IMR-90 (cell line): ENCODE results near the gene DPM1. TPM values are rescaled to one million over a fixed set of nuclear protein-coding genes. Genes with fewer than 3 reads are reported as not detected.

Experiments
- ATAC-seq: fragments of 200-7000 bp; cut with Tn5 transposase; 2 replicates; pipeline ENCODE4 v1.9.1; 2020; ENCODE audit warnings: low read depth, mild to moderate bottlenecking, moderate library complexity
- BruUV-seq: library from RNA; stranded (reverse); fragments of 400-500 nt; replicated peaks from 2 replicates; lab custom pipeline; 2021; lab: Mats Ljungman, UMichigan
- CTCF ChIA-PET: fragments of 300-600 bp; formaldehyde crosslinking; extraction: SDS; loops from one replicate; lab custom pipeline; 2021; ENCODE audit warnings: antibody characterized with exemption; lab: Yijun Ruan, JAX
- POLR2A ChIA-PET: fragments of 300-600 bp; sonication (Branson Sonifier 250); formaldehyde crosslinking; loops from one replicate; lab custom pipeline; 2022; ENCODE audit warnings: antibody characterized with exemption; ENCODE audit not compliant: unreplicated experiment; lab: Charles Lee
- DNase-seq: peaks from one replicate; pipeline ENCODE4 v3.0.0; 2013
- H2AFZ ChIP-seq: replicated peaks from 2 replicates; pipeline ENCODE3; 2013; ENCODE audit warnings: low read length, mild to moderate bottlenecking; ENCODE audit not compliant: poor library complexity
- H2AK5ac ChIP-seq: 2 replicates; pipeline ENCODE4 v1.6.1; 2013; ENCODE audit warnings: low read depth, low read length, inconsistent platforms
- H2AK9ac ChIP-seq: replicated peaks from 2 replicates; pipeline ENCODE3; 2013; ENCODE audit warnings: mild to moderate bottlenecking, low read depth, low read length, moderate library complexity; ENCODE audit not compliant: poor library complexity
- H2BK120ac ChIP-seq: 2 replicates; pipeline ENCODE4 v1.6.1; 2013; ENCODE audit warnings: low read depth, low read length, inconsistent platforms
- H2BK15ac ChIP-seq: 3 replicates; pipeline ENCODE4 v1.6.1; 2013; ENCODE audit warnings: low read depth, low read length, inconsistent platforms
- H2BK20ac ChIP-seq: 2 replicates; pipeline ENCODE4 v1.6.1; 2013; ENCODE audit warnings: low read depth, mild to moderate bottlenecking, inconsistent platforms, low read length, moderate library complexity
- H2BK5ac ChIP-seq: 2 replicates; pipeline ENCODE4 v1.6.1; 2013; ENCODE audit warnings: mild to moderate bottlenecking, low read depth, low read length, inconsistent platforms; ENCODE audit not compliant: poor library complexity, severe bottlenecking
- H3K14ac ChIP-seq: replicated peaks from 2 replicates; pipeline ENCODE4 v1.6.1; 2013; ENCODE audit warnings: low read depth, low read length, inconsistent platforms
- H3K18ac ChIP-seq: 2 replicates; pipeline ENCODE4 v1.6.1; 2013; ENCODE audit warnings: low read depth, low read length, control low read depth
- H3K23ac ChIP-seq: 2 replicates; pipeline ENCODE4 v1.6.1; 2013; ENCODE audit warnings: low read depth, low read length, inconsistent platforms
- H3K27ac ChIP-seq: 2 replicates; pipeline ENCODE4 v1.5.1; 2013; ENCODE audit warnings: mild to moderate bottlenecking, control low read depth, low read length; ENCODE audit not compliant: insufficient read depth
- H3K27me3 ChIP-seq: 2 replicates; pipeline ENCODE4 v1.6.1; 2013; ENCODE audit warnings: low read length; ENCODE audit not compliant: control insufficient read depth, insufficient read depth
- H3K36me3 ChIP-seq: 2 replicates; pipeline ENCODE4 v1.6.1; 2013; ENCODE audit warnings: low read length, mixed read lengths; ENCODE audit not compliant: control insufficient read depth, insufficient read depth
- H3K4ac ChIP-seq: 2 replicates; pipeline ENCODE4 v1.6.1; 2013; ENCODE audit warnings: low read depth, low read length, inconsistent platforms
- H3K4me1 ChIP-seq: 2 replicates; pipeline ENCODE4 v1.6.1; 2013; ENCODE audit warnings: low read length, mixed read lengths; ENCODE audit not compliant: control insufficient read depth, insufficient read depth
- H3K4me2 ChIP-seq: 2 replicates; pipeline ENCODE4 v1.6.1; 2013; ENCODE audit warnings: low read depth, mild to moderate bottlenecking, control low read depth, low read length, moderate library complexity
- H3K4me3 ChIP-seq: 2 replicates; pipeline ENCODE4 v1.5.1; 2013; ENCODE audit warnings: low read depth, mild to moderate bottlenecking, control low read depth, low read length, moderate library complexity; ENCODE audit not compliant: insufficient read depth
- H3K56ac ChIP-seq: 2 replicates; pipeline ENCODE4 v1.6.1; 2013; ENCODE audit warnings: low read length, inconsistent platforms; ENCODE audit not compliant: insufficient read depth; ENCODE audit errors: extremely low read depth
- H3K79me1 ChIP-seq, 2 experiments: 2 replicates each; pipeline ENCODE4 v1.6.1; 2013; ENCODE audit warnings: low read length in 2 of 2, inconsistent platforms in 1 of 2, low read depth in 1 of 2
- H3K9ac ChIP-seq: 2 replicates; pipeline ENCODE4 v1.6.1; 2013; ENCODE audit warnings: low read depth, low read length, control low read depth
- H3K9me1 ChIP-seq: 2 replicates; pipeline ENCODE4 v1.6.1; 2013; ENCODE audit warnings: low read length, inconsistent platforms; ENCODE audit not compliant: insufficient read depth
- H3K9me3 ChIP-seq: 2 replicates; pipeline ENCODE4 v1.6.1; 2013; ENCODE audit warnings: low read length; ENCODE audit not compliant: control insufficient read depth, insufficient read depth
- H4K20me1 ChIP-seq: 2 replicates; pipeline ENCODE4 v1.6.1; 2013; ENCODE audit warnings: low read length, inconsistent platforms; ENCODE audit not compliant: insufficient read depth
- H4K5ac ChIP-seq: 2 replicates; pipeline ENCODE4 v1.6.1; 2013; ENCODE audit warnings: mild to moderate bottlenecking, low read depth, low read length, control low read depth
- H4K8ac ChIP-seq, 2 experiments: 2 replicates each; pipeline ENCODE4 v1.6.1; 2013; ENCODE audit warnings: low read depth in 2 of 2, low read length in 2 of 2, control low read depth in 1 of 2, inconsistent platforms in 1 of 2
- H4K91ac ChIP-seq: 2 replicates; pipeline ENCODE4 v1.6.1; 2013; ENCODE audit warnings: low read depth, low read length, inconsistent platforms; ENCODE audit not compliant: insufficient read depth
- FOS ChIP-seq: fragments of 150-350 bp; IDR thresholded peaks from 2 replicates; pipeline ENCODE4 v1.6.1; 2016; ENCODE audit warnings: low read depth, low read length
- WGBS, 2 experiments: methylation state at CpG; one replicate each; pipeline versions ENCODE4 v1.1.5 to v1.1.7; 2013; ENCODE audit warnings: missing lambda C conversion rate in 2 of 2; ENCODE audit not compliant: insufficient read length in 1 of 2; ENCODE audit errors: extremely low coverage in 2 of 2; 5-methylcytosine and 5-hydroxymethylcytosine counted together
- dilution Hi-C: fragments of 300-500 bp; cut with HindIII; formaldehyde crosslinking; loops from one replicate; pipeline ENCODE4 v1.14.3; 2018; ENCODE audit warnings: low sequenced_read_pairs; ENCODE audit not compliant: unreplicated experiment
- in situ Hi-C: fragments of 300-500 bp; cut with MboI; formaldehyde crosslinking; loops from 3 replicates; pipeline ENCODE4 v1.14.3; 2019; ENCODE audit warnings: low sequenced_read_pairs, inconsistent platforms, mixed read lengths
- intact Hi-C: fragments of 100-400 bp; cut with micrococcal nuclease; formaldehyde crosslinking; loops from 2 replicates; pipeline ENCODE4 v1.10.0; 2022
- polyA plus RNA-seq, 3 experiments: library from polyadenylated mRNA; depleted of rRNA; stranded (reverse); fragments of >200 nt; gene quantifications; 2 replicates each; pipeline ENCODE4 v1.2.3, GENCODE V29; 2012; ENCODE audit warnings: low replicate concordance in 1 of 3
- total RNA-seq: library from RNA; depleted of rRNA; stranded (reverse); fragments of >200 nt; gene quantifications from 2 replicates; pipeline ENCODE4 v1.2.3, GENCODE V29; 2012

The DPM1 gene
- total and polyA plus RNA-seq, 2 of the 4 experiments (the other 2 are of a cell fraction) = 59.1 to 89.1 TPM

- H4K8ac ChIP-seq = no peak overlapping the region
- H2AK9ac ChIP-seq = no peak overlapping the region
- no peak overlapping the region for H2AK5ac ChIP-seq
- no peak overlapping the region for H4K91ac ChIP-seq
- no peak overlapping the region for H3K4me3 ChIP-seq
- H2AFZ ChIP-seq = no peak overlapping the region
- no peak overlapping the region for H3K18ac ChIP-seq
- no peak for DNase-seq
- H3K4me1 ChIP-seq = no peaks in the 10 kb centered on the region
- in situ Hi-C loops = no loop called here
- WGBS, 2 experiments = no CpG with 5 or more reads among the region's 1 CpG
- no peak overlapping the region for H2BK120ac ChIP-seq
- H3K56ac ChIP-seq = no peak overlapping the region
- no peak overlapping the region for H2BK20ac ChIP-seq
- no peak overlapping the region for H3K9ac ChIP-seq
- no TSS peak for BruUV-seq
- no peak overlapping the region for H4K5ac ChIP-seq
- intact Hi-C loops = no loop called here
- H4K20me1 ChIP-seq = peaks cover 74% of the 10 kb centered on the region
- H3K23ac ChIP-seq = no peak overlapping the region
- CTCF ChIA-PET = interaction anchor here (1.0 kb wide), 1 partner anchor 13 kb away, joined by 3 read pairs; no protein-coding TSS in a partner anchor
- dilution Hi-C loops = loop anchor here (25.0 kb wide), 1 partner anchor 89 kb away; no protein-coding TSS in a partner anchor
- no peak overlapping the region for H3K14ac ChIP-seq
- no peak overlapping the region for H2BK15ac ChIP-seq
- POLR2A ChIA-PET = no interaction called here
- no peak overlapping the region for H2BK5ac ChIP-seq
- no peaks in the 10 kb centered on the region for H3K9me3 ChIP-seq
- peaks cover 31% of the 10 kb centered on the region for H3K36me3 ChIP-seq
- H3K27me3 ChIP-seq = no peaks in the 10 kb centered on the region
- peaks cover 36 to 80% of the 10 kb centered on the region in 2 experiments for H3K79me1 ChIP-seq
- no peak for TF ChIP-seq FOS
- no peak overlapping the region for H3K4me2 ChIP-seq
- no peak for ATAC-seq
- no peak overlapping the region for H3K27ac ChIP-seq
- H3K4ac ChIP-seq = no peak overlapping the region
- H3K9me1 ChIP-seq = peaks cover 9% of the 10 kb centered on the region; the same call in 1 of the 2 replicates
Measured at GRCh38 chr20:50901301-50901700, 57.0 kb downstream of the DPM1 start.
